Esophagus muscularis mucosa (tissue), 3 donors: ENCODE data around the gene DNAJC17.

ENCODE experiments used
- POLR2AphosphoS5 ChIP-seq, 2 donors: sonication (generic); formaldehyde crosslinking; IDR thresholded peaks; one replicate each; pipeline ENCODE4 v1.6.1; 2017; ENCODE audit warnings: antibody characterized with exemption in 2 of 2
- TF ChIP-seq, protein P1 (sequence below), 3 experiments: fragments of 200-600 bp in 2 of 3; fragments of 450-650 bp in 1 of 3; sonication (generic) in 2 of 3; IDR thresholded peaks; one replicate each; pipeline ENCODE4 v1.5.1; 2017 to 2019; ENCODE audit warnings: antibody characterized with exemption in 3 of 3, mild to moderate bottlenecking in 2 of 3, moderate library complexity in 1 of 3

DNA sequence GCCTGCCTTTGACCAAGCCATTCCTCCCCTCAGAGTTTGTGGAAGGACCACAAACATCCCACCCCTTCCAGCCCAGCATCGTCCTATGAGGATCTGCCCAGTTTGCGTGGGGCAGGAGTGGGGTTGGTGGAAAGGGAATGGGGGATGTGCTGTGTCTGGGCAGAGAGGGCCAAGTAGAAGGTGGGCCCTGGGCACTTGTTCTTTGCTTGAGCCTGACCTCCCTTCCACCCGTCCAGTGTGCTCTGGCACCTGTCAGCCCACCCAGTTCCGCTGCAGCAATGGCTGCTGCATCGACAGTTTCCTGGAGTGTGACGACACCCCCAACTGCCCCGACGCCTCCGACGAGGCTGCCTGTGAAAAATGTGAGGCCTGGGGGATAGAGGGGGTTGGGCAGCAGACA lies 46.9 kb upstream of the DNAJC17 start:
- TF ChIP-seq, protein P1, sequence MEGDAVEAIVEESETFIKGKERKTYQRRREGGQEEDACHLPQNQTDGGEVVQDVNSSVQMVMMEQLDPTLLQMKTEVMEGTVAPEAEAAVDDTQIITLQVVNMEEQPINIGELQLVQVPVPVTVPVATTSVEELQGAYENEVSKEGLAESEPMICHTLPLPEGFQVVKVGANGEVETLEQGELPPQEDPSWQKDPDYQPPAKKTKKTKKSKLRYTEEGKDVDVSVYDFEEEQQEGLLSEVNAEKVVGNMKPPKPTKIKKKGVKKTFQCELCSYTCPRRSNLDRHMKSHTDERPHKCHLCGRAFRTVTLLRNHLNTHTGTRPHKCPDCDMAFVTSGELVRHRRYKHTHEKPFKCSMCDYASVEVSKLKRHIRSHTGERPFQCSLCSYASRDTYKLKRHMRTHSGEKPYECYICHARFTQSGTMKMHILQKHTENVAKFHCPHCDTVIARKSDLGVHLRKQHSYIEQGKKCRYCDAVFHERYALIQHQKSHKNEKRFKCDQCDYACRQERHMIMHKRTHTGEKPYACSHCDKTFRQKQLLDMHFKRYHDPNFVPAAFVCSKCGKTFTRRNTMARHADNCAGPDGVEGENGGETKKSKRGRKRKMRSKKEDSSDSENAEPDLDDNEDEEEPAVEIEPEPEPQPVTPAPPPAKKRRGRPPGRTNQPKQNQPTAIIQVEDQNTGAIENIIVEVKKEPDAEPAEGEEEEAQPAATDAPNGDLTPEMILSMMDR (IDR thresholded peaks at IDR 0.05) = no peak
- no peak for TF ChIP-seq POLR2AphosphoS5 (IDR thresholded peaks at IDR 0.05)
